Gastroesophageal sphincter (tissue), 3 donors: ENCODE data around the gene KCNJ10.

Source experiments
- CTCF ChIP-seq, 4 experiments: fragments of 200-600 bp in 2 of 4; fragments of 450-650 bp in 2 of 4; sonication (generic) in 1 of 4; IDR thresholded peaks; one replicate each; pipeline ENCODE4 v1.5.1; 2017 to 2019; ENCODE audit warnings: antibody characterized with exemption in 4 of 4, mild to moderate bottlenecking in 2 of 4, moderate library complexity in 2 of 4
- POLR2A ChIP-seq, 2 donors: fragments of 450-650 bp; IDR thresholded peaks; one replicate each; pipeline ENCODE4 v1.6.1; 2017; ENCODE audit warnings: antibody characterized with exemption in 2 of 2, mild to moderate bottlenecking in 2 of 2, moderate library complexity in 1 of 2

- no peak for TF ChIP-seq POLR2A (IDR thresholded peaks at IDR 0.05)
- TF ChIP-seq CTCF (IDR thresholded peaks at IDR 0.05): no peak
Observed at GRCh38 chr1:160052936-160053335, 17.0 kb downstream of the KCNJ10 start.
